HG02938 (cell line): Measurements from ENCODE around the gene PGM2L1.
"Not testable (repeated sequence)": the region's sequence is repeated elsewhere in the genome, so short reads cannot be mapped to it uniquely, and the experiment has no call there.

ENCODE experiments used
- ATAC-seq: cut with Tn5 transposase; IDR thresholded peaks from one replicate; pipeline ENCODE4 v1.9.1; 2021; ENCODE audit warnings: mild to moderate bottlenecking, moderate library complexity; ENCODE audit not compliant: unreplicated experiment

The PGM2L1 gene

DNA sequence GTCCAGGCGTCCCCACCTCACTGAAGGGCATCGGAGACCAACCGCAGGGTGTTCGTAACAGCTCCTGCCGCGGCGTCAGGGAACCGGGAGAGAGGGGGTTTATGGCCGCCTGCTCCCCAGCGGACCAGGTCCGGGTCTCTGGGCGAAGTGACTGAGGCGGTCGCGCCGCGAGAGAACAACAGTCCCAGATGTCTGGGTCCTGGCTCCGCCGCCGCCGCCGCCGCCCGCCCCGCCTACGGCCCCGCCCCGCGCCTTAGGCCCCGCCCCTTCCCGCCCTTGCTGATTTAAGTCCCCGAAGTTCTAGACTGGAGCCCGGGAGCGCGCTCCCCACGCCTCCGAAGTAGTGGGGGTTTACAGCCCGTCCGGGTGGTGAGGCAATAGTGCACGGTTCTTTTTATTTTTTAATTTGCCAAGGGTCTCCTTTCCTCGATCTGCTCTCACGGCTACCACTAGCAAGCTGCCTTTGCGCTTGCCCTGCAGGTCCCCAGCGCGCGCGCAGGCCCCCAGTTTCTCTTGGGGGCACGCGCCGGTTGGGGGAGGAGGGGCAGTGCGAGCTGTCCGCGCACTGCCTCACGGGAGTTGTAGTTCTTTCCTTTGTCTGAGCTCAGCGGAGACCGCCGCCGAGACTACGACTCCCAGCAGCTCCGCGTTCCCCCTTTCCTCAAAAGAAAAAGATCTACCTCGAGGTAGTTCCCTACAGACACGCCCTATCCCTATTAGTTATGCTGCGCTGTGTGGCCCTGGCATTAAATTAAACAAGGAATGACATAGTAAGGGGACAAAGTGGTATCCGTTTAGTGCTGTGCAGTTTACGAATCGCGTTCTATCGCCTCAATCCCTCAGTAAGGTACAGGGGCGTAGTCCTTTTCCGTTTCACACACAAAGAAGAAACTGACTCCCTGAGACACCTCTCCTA, at the start of gene PGM2L1:
Gene PGM2L1, minus strand, starts transcription at position 190 of the 916 bp plus-strand sequence. CDS start 272 bp downstream, outside the sequence.
- ATAC-seq: peak; percentile 97

DNA sequence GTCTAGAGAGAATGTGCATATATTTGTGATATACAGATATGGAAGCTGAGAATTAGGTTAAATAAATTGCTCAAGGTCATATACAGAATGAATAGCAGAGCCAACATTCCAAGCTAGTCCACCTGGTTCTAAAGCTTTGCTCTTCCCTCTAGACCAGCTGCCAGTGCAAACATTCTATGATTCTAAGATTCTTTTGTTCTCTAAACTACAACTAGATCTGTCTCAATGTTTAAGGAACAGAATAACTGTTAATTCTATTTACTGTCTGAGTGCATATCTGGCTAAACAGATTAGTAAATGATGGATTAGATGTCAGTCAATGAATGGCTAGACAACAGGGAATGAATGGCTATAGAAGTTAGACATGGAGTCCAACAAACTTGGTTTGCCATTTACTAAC, 49.5 kb upstream of the PGM2L1 start:
- ATAC-seq: no peak

GRCh38 chr11:74446532-74446938, 48.3 kb upstream of the PGM2L1 start:
- ATAC-seq: no peak

- no peak for ATAC-seq
These were observed 46.1 kb upstream of the PGM2L1 start for GRCh38 chr11:74444173-74444826.

- ATAC-seq: no peak
These were observed 45.0 kb upstream of the PGM2L1 start for GRCh38 chr11:74443071-74443864.

DNA sequence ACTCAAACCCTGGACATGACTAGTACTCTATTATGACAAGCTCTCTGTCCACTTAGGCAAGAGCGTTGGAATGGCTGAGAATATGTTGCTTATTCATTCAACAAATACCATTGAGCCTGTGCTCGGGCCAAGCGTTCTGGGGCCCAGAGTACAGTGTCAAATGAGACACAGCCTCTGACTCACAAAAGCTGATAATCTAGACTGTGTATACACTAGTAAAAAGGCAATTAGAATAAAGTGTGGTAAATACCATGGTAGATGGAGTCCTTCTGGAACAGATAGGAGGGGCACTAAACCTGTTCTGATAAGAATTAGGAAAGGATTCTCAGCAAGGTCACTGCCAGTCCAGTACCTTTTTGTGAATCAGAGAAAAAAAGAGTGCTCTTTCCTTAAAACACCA, 44.4 kb upstream of the PGM2L1 start:
- no peak for ATAC-seq

- no peak for ATAC-seq
These were observed 40.4 kb upstream of the PGM2L1 start for GRCh38 chr11:74438681-74439080.

- ATAC-seq: no peak
These were observed 39.3 kb upstream of the PGM2L1 start for GRCh38 chr11:74437441-74438042.

DNA sequence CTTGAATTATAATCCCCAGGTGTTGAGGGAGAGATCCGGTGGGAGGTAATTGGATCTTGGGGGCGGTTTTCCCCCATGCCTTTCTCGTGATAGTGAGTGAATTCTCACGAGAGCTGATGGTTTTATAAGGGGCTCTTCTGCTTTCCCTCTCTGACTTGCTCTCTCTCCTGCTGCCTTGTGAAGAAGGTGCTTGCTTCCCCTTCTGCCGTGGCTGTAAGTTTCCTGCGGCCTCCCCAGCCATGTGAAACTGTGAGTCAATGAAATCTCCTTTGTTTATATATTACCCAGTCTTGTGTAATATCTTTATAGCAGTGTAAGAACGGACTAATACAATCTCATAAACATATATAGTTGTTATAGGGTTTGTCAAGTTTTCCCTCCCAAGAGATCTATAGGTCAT, 36.3 kb upstream of the PGM2L1 start:
- no peak for ATAC-seq

DNA sequence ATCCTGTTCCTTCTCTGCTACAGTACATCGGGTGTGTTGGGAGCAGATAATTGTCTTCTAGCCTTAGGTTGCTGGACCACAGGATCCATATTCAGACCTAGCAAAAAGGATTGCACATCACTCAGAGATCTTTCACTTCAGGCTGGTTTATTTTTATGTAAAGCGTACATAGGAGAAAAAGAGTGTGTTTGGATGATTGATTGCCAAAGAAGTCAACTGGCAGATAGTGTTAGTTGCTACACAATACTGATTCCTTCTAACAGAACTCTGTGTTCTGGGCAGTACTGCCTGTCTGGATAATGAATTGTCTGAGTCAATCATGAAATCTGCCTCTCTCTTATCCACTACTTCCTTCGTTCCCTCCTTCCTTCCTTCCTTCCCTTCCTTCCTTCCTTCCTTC, 31.0 kb upstream of the PGM2L1 start:
- ATAC-seq: no peak

DNA sequence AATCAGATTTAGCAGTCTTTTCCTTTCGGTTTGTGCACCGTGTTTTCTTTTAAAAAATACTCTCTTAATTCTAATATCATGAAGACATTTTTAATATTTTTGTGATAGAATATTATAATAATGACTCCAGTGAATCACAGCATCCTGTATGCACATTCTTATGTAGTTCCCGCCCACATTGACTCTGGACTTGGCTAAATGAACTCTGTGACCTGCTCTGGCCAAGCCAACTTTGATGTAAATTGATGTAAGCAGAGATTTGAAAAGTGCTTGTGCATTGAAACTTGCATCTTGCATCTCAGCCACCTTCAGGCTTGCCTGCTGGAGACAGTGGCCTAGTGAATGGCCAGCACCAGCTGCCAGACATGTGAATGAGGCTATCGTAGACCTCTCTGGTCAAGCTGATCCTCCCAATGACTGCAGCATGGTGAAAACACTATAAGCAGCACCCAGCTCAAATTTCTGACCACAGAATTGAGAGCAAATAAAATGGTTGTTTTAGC, 29.2 kb upstream of the PGM2L1 start:
- ATAC-seq: no peak

DNA sequence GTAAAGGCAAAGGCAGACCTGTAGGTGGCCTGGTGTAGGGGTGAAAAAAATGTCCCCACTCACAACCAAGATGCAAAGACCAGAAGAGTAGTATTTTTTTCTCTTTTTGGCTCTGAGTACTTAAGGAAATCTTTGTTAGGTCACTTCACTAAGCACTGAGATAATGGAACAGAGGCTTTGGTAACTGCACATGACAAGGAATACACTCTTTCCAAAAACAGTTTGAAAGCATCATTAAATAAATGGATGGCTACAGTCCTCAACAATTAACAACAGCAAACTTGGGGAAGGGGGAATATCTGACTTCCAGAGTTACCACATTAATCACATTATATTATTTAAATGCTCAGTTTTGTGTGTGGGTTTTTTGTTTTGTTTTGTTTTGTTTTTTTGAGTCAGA, 26.9 kb upstream of the PGM2L1 start:
- no peak for ATAC-seq

GRCh38 chr11:74418509-74418895, 20.3 kb upstream of the PGM2L1 start:
- no peak for ATAC-seq

DNA sequence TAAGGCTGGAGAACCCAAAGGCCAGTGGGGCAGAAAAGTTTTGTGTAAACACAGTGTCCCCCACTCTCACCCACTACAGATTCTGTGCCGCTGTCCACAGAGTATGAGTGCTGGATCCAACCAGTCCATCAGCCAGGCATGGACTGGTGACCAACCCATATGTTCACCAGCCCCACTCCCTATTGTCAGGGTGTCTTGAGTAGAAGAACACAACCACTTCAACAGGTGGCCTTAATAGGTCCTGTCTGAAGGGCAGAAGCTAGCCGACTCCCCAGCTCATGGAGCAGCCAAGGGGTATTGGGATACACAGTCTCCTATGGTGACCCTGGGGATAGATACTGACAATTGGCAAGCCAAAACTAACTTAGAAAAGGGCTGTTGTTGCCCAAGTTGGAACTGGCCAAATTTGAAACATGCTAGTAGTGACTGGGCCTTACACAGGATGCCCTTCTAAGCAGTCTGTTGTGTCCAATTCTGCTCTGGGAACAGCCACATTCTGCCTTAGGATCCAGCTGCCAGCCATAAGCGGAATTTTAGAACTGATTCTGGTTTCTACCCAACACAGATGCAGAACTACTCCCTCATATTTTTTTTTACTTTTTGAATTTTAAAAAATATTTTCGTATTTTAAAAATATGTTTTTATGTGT, 19.8 kb upstream of the PGM2L1 start:
- ATAC-seq: no peak

DNA sequence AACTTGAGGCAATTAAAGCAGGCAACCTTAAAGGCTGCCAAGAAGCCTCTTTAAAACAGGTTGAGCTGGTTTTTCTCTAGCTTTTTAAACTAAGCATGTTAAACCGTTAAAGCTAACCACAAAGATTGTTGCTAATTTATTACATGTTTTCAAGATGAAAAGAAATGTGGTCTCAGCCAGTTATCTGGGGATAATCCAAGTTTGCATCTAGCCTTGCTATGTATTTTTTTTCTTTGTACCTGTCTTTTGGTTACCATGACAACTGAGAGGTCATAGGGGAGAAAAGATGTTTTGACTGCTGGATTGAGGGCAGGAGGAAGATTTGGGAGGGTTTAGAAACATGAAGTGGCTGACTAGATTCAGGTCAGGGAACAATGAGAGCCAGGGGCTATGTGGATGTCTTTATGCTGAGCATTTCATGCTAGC, 19.2 kb upstream of the PGM2L1 start:
- ATAC-seq: no peak

- ATAC-seq: not testable (repeated sequence)
These were observed 18.7 kb upstream of the PGM2L1 start for GRCh38 chr11:74416974-74417373.

- ATAC-seq: no peak
These were observed 14.6 kb upstream of the PGM2L1 start for GRCh38 chr11:74412733-74413359.

DNA sequence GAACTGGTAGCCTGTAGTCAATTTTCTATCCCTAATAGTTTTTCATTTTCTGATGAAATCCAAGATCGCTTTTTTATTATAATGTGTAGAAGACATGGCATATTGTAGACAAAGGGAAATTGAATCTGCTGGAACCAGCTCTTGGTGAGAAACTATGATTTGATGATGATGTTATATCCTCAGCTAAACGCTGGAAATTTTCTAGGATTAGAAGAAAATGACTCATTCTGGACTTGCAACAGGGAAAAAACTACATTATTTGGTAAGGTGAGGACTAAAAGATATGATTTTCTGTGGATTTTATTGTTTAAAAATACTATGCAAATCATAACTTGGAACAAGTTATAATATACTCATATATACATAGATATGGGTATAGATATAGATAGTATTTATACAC, 14.1 kb upstream of the PGM2L1 start:
- ATAC-seq: no peak

GRCh38 chr11:74409633-74410032, 11.4 kb upstream of the PGM2L1 start:
- no peak for ATAC-seq
